ENCODE data around the gene ADGRG2. TPM values are rescaled to one million over a fixed set of nuclear protein-coding genes. Genes with fewer than 3 reads are reported as not detected.

ADGRG2 gene
- total and polyA plus RNA-seq, 9 of the 15 experiments (the other 6 are each of a cell fraction or from before 2014, with no cell fraction given) = 0.03 TPM; not detected in 8

DNA sequence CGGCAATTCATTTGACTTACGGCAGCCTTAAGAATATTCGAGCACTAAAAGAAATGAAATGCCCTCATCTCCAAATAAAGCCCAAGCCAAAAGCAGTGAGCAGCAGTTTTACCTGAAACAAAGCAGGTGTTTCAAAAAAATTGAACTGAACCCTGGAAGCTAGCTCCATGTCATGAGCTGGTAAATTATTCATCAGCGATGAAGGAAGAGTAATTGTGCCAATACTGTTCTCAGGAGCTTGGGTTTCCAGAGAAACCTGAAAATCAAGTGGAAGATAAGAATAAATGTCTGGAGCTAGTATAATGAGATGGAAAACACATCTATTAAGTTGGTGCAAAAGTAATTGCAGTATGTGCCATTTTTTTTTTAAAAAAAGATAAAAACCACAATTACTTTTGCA is 114.4 kb downstream of the ADGRG2 start (continued):
- TF ChIP-seq, protein P1, sequence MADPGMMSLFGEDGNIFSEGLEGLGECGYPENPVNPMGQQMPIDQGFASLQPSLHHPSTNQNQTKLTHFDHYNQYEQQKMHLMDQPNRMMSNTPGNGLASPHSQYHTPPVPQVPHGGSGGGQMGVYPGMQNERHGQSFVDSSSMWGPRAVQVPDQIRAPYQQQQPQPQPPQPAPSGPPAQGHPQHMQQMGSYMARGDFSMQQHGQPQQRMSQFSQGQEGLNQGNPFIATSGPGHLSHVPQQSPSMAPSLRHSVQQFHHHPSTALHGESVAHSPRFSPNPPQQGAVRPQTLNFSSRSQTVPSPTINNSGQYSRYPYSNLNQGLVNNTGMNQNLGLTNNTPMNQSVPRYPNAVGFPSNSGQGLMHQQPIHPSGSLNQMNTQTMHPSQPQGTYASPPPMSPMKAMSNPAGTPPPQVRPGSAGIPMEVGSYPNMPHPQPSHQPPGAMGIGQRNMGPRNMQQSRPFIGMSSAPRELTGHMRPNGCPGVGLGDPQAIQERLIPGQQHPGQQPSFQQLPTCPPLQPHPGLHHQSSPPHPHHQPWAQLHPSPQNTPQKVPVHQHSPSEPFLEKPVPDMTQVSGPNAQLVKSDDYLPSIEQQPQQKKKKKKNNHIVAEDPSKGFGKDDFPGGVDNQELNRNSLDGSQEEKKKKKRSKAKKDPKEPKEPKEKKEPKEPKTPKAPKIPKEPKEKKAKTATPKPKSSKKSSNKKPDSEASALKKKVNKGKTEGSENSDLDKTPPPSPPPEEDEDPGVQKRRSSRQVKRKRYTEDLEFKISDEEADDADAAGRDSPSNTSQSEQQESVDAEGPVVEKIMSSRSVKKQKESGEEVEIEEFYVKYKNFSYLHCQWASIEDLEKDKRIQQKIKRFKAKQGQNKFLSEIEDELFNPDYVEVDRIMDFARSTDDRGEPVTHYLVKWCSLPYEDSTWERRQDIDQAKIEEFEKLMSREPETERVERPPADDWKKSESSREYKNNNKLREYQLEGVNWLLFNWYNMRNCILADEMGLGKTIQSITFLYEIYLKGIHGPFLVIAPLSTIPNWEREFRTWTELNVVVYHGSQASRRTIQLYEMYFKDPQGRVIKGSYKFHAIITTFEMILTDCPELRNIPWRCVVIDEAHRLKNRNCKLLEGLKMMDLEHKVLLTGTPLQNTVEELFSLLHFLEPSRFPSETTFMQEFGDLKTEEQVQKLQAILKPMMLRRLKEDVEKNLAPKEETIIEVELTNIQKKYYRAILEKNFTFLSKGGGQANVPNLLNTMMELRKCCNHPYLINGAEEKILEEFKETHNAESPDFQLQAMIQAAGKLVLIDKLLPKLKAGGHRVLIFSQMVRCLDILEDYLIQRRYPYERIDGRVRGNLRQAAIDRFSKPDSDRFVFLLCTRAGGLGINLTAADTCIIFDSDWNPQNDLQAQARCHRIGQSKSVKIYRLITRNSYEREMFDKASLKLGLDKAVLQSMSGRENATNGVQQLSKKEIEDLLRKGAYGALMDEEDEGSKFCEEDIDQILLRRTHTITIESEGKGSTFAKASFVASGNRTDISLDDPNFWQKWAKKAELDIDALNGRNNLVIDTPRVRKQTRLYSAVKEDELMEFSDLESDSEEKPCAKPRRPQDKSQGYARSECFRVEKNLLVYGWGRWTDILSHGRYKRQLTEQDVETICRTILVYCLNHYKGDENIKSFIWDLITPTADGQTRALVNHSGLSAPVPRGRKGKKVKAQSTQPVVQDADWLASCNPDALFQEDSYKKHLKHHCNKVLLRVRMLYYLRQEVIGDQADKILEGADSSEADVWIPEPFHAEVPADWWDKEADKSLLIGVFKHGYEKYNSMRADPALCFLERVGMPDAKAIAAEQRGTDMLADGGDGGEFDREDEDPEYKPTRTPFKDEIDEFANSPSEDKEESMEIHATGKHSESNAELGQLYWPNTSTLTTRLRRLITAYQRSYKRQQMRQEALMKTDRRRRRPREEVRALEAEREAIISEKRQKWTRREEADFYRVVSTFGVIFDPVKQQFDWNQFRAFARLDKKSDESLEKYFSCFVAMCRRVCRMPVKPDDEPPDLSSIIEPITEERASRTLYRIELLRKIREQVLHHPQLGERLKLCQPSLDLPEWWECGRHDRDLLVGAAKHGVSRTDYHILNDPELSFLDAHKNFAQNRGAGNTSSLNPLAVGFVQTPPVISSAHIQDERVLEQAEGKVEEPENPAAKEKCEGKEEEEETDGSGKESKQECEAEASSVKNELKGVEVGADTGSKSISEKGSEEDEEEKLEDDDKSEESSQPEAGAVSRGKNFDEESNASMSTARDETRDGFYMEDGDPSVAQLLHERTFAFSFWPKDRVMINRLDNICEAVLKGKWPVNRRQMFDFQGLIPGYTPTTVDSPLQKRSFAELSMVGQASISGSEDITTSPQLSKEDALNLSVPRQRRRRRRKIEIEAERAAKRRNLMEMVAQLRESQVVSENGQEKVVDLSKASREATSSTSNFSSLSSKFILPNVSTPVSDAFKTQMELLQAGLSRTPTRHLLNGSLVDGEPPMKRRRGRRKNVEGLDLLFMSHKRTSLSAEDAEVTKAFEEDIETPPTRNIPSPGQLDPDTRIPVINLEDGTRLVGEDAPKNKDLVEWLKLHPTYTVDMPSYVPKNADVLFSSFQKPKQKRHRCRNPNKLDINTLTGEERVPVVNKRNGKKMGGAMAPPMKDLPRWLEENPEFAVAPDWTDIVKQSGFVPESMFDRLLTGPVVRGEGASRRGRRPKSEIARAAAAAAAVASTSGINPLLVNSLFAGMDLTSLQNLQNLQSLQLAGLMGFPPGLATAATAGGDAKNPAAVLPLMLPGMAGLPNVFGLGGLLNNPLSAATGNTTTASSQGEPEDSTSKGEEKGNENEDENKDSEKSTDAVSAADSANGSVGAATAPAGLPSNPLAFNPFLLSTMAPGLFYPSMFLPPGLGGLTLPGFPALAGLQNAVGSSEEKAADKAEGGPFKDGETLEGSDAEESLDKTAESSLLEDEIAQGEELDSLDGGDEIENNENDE (IDR thresholded peaks at IDR 0.05; ENCODE audit: low read depth, low read length) = no peak
- TF ChIP-seq ZNF707 (CRISPR knock-in tag; conservative IDR thresholded peaks at IDR 0.05) (no peak), CEBPB (tag; IDR thresholded peaks at IDR 0.05) (no peak), GABPB2 (CRISPR knock-in tag; conservative IDR thresholded peaks at IDR 0.05) (no peak), ZNF717 (CRISPR knock-in tag; IDR thresholded peaks at IDR 0.05) (no peak), ZKSCAN8 (CRISPR knock-in tag; IDR thresholded peaks at IDR 0.05) (no peak), ZNF431 (CRISPR knock-in tag; IDR thresholded peaks at IDR 0.05) (no peak), U2AF2 (optimal IDR thresholded peaks at IDR 0.05; ENCODE audit: low read depth, low read length) (no peak), CCNT2 (IDR thresholded peaks at IDR 0.05; ENCODE audit: borderline replicate concordance, extremely low read depth, insufficient read length, low read depth, low read length) (no peak), KLF6 (CRISPR knock-in tag; IDR thresholded peaks at IDR 0.05; ENCODE audit: borderline replicate concordance) (no peak)
- TF ChIP-seq, protein P2, sequence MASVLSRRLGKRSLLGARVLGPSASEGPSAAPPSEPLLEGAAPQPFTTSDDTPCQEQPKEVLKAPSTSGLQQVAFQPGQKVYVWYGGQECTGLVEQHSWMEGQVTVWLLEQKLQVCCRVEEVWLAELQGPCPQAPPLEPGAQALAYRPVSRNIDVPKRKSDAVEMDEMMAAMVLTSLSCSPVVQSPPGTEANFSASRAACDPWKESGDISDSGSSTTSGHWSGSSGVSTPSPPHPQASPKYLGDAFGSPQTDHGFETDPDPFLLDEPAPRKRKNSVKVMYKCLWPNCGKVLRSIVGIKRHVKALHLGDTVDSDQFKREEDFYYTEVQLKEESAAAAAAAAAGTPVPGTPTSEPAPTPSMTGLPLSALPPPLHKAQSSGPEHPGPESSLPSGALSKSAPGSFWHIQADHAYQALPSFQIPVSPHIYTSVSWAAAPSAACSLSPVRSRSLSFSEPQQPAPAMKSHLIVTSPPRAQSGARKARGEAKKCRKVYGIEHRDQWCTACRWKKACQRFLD (CRISPR knock-in tag; IDR thresholded peaks at IDR 0.05) = no peak
- TF ChIP-seq, protein P3, sequence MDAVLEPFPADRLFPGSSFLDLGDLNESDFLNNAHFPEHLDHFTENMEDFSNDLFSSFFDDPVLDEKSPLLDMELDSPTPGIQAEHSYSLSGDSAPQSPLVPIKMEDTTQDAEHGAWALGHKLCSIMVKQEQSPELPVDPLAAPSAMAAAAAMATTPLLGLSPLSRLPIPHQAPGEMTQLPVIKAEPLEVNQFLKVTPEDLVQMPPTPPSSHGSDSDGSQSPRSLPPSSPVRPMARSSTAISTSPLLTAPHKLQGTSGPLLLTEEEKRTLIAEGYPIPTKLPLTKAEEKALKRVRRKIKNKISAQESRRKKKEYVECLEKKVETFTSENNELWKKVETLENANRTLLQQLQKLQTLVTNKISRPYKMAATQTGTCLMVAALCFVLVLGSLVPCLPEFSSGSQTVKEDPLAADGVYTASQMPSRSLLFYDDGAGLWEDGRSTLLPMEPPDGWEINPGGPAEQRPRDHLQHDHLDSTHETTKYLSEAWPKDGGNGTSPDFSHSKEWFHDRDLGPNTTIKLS (IDR thresholded peaks at IDR 0.05; ENCODE audit: borderline replicate concordance, low read depth) = no peak
- TF ChIP-seq, protein P4, sequence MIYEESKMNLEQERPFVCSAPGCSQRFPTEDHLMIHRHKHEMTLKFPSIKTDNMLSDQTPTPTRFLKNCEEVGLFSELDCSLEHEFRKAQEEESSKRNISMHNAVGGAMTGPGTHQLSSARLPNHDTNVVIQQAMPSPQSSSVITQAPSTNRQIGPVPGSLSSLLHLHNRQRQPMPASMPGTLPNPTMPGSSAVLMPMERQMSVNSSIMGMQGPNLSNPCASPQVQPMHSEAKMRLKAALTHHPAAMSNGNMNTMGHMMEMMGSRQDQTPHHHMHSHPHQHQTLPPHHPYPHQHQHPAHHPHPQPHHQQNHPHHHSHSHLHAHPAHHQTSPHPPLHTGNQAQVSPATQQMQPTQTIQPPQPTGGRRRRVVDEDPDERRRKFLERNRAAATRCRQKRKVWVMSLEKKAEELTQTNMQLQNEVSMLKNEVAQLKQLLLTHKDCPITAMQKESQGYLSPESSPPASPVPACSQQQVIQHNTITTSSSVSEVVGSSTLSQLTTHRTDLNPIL (CRISPR knock-in tag; IDR thresholded peaks at IDR 0.05) = no peak

Data from K562 (cell line).